GM18873 (cell line): ENCODE data around the gene ZBTB5.
"Not testable (repeated sequence)": the region's sequence is repeated elsewhere in the genome, so short reads cannot be mapped to it uniquely, and the experiment has no call there.

Experiments
- ATAC-seq: cut with Tn5 transposase; IDR thresholded peaks from one replicate; pipeline ENCODE4 v1.9.1; 2021; ENCODE audit warnings: mild to moderate bottlenecking, moderate library complexity, moderate number of reproducible peaks; ENCODE audit not compliant: unreplicated experiment, low FRiP score

The ZBTB5 gene

DNA sequence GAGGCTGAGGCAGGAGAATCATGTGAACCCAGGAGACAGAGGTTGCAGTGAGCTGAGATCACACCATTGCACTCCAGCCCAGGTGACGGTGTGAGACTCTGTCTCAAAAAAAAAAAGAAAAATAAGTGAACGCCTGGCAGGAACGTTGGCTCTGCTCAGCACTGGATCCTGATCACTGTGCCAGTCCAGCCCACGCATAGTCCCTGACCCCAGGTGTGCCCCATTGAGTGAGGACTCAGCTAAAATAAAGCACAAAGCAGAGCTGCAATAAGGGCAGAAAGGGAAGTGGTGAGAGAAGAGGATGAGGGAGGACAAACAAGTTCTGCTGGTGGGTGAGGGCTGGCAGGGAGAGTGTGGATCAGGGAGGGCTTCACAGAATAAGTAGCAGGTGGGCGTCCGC, 38.4 kb downstream of the ZBTB5 start:
- ATAC-seq, result no peak

DNA sequence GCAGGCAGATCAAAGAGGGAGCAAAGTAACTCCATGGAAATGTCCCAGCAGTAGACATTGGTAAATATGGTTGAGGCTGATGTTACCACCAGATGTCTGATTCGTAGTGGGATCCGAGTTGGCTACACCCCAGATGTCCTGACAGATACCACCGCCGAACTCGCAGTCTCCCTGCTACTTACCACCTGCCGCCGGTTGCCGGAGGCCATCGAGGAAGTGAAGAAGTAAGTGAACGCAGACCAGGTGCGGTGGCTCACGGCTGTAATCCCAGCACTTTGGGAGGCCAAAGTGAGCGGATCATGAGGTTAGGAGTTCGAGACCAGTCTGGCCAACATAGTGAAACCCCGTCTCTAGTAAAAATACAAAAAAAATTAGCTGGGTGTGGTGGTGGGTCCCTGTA, 38.8 kb downstream of the ZBTB5 start:
- not testable (repeated sequence) for ATAC-seq

DNA sequence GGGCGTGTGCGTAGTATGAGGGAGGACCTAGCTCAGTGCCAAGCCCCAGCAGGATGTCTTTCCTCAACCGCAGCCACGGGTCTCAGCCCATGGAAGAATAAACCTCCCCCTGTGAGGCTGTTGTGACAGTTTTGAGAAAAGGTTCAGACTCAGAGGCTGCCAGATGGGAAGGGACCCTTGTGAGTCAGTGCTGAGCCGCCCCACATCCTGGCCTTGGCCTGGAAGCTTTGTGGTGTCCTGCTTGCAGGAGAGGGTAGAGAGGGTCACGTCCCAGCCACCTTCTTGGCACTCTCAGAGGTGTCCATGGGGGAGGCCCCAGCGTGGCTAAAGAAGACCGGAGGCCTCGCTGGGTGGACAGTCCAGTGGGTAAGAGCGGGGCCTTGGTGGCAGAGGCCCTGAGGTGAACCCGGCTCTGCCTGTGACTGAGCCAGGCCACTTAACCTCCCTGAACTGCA, 39.9 kb downstream of the ZBTB5 start:
- no peak for ATAC-seq

DNA sequence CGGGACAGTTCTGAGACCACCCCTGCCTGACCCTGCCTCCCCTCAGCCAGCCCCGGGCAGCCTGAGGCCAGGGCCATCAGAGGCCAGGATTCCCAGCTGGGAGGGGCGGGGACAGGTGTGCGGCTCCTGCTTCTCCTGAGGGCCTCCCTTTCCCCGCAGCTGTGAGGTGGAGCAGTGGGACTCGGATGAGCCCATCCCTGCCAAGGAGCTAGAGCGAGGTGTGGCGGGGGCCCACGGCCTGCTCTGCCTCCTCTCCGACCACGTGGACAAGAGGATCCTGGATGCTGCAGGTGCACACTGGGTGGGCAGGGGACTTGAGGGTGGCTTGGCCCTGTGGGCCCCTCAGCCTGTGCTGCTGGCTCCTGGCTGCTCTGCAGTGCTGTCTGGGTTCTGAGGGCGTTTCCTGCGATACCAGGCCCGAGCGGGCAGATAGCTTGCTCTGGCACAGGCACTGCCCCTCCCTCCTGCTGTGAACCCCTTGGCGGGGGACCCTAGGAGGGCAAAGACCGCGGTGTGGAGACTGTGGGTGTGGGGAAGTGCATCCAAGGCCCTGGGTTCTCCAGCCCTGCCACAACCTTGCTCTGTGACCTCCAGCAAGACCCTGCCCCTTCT, 40.5 kb downstream of the ZBTB5 start:
- no peak for ATAC-seq

DNA sequence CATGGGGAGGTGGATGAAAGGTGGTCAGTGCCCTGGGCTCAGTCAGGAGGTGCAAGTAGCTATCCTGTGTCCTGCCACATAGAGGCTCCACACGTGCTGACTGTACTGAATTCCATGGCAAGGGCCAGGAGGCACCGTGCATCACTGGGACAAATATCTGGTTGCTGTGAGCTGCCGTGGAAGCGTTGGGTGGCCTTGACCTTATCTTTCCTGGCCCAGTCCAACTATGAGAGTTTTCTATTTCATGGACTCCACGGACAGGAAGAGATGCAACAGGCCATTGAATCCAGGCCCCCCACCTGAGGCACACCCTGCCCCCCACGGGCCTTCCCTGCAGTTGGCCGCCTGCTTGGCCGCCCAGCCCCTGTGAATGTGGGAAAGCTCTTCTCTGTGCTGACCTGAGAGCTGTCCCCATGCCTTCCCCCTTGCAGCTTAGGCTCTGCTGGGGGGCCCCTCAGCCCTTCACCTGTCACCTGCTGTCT, 41.0 kb downstream of the ZBTB5 start:
- ATAC-seq, result no peak

DNA sequence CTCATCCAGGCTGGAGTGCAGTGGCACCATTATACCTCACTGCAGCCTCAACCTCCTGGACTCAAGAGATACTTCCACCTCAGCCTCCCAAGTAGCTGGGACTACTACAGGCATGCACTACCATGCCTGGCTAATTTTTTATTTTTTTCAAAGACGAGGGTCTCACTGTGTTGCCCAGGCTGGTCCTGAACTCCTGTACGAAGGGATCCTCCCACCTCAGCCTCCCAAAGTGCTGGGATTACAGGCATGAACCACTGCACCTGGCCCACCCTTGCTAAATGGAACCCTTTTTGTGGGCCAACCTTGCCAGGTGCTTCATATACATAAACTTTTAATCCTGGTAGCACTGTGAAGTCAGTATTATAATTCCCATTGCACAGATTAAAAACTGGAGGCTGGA, 41.7 kb downstream of the ZBTB5 start:
- ATAC-seq, result no peak

DNA sequence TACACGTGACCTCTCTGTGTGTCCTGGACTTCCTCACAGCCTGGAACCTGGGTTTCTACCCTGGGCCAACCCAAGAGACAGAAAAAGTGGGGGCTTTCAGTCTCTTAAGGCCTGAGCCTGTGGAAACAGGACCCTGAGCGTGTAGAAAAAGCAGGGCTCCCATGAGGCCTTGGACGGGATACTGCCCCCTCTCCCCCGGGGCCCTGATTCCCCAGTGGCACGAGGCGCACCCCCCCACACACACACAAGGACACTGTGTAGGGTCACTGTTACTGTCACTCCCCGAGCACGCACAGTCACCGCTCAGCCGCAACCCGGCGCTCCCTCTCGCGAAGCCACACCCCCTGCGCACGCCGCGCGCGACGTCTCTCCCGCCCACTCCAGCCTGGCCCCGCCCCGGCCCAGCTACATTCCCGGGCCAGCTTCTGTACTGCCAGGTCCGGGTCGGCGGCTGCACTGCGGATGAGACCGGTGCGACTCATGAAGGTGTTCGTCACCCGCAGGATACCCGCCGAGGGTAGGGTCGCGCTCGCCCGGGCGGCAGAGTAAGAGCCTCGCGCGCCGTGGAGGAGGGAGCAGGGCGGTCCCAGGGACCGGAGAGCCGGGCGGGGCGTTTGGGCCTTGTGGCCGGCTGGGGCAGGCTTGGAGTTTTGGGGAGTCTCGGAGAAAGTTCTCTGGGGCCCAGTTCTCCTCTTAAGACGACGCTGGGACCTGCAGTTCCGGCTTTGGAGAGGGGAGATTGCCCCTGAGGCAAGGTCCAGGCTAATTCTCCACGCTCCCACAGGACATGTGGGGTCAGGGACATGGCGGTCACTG, 42.8 kb downstream of the ZBTB5 start, which contains the start of gene GRHPR:
Gene GRHPR, plus strand, starts transcription at position 408 of the 816 bp plus-strand sequence. Its CDS starts 55 bp downstream, at position 463.
- peak; percentile 88 for ATAC-seq

DNA sequence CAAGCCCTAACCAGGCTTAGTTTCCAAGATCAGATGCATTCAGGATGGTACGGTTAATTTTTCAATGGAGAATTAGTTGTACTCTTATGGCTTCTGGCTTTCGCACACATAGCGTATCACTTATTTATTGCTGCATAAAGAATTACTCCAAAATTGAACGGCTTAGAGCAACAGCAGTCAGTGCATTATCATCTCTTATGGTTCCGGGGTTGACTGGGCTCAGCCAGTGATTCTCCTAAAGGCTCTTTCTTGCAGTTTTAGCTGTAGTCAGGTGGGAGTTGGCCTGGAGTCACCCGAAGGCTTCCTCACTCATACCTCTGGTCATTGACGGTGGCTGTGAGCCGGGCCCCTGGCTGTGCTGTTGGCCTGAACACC, 43.3 kb downstream of the ZBTB5 start:
- ATAC-seq, result no peak

DNA sequence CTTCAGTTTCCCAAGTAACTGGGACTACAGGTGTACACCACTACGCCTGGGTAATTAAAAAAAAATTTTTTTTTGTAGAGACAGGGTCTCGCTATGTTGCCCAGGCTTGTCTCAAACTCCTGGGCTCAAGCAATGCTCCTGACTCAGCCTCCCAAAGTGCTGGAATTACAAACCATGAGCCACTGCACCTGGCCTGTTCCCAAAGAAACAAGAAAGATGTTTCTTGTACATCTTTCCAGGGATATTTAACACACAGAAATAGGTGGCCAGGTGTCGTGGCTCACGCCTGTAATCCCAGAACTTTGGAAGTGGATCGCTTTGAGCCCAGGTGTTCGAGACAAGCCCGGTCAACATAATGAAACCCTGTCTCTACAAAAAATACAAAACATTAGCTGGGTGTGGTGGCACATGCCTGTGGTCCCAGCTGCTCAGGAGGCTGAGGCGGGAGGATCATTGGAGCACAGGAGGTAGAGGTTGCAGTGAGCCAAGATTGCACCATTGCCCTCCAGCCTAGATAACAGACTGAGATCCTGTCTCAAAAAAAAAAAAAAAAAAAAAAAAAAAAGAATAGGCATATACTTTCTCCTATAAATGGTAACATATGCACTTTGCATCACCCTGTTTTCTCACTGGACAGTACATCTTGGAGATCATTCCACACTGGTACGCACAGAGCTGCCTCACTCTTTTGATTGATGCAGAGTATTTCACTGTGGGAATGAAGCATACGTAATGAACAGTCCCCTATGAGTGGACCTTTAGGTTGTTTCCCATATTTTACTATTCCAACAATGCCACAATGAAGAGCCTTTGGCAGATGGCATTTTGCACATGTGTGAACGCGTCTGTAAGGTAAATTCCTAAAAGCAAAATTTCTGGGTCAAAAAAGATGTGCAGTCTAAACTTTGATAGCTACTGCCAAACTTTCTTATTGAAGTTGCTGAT, 44.7 kb downstream of the ZBTB5 start:
- no peak for ATAC-seq

DNA sequence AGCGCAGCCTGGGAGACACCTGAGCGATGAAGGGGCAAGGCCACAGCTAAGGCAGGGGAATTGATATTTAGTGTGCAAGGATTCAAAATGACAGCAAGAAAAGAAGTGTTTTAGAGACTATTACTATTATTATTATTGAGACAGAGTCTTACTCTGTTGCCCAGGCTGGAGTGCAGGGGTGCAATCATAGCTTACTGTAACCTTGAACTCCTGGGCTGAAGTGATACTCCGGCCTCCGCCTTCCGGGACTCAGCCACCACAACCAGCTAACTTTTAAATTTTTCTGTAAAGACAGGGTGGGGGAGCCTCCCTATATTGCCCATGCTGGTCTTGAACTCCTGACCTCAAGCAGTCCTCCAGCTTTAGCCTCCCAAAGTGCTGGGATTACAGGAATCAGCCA, 46.0 kb downstream of the ZBTB5 start:
- no peak for ATAC-seq

DNA sequence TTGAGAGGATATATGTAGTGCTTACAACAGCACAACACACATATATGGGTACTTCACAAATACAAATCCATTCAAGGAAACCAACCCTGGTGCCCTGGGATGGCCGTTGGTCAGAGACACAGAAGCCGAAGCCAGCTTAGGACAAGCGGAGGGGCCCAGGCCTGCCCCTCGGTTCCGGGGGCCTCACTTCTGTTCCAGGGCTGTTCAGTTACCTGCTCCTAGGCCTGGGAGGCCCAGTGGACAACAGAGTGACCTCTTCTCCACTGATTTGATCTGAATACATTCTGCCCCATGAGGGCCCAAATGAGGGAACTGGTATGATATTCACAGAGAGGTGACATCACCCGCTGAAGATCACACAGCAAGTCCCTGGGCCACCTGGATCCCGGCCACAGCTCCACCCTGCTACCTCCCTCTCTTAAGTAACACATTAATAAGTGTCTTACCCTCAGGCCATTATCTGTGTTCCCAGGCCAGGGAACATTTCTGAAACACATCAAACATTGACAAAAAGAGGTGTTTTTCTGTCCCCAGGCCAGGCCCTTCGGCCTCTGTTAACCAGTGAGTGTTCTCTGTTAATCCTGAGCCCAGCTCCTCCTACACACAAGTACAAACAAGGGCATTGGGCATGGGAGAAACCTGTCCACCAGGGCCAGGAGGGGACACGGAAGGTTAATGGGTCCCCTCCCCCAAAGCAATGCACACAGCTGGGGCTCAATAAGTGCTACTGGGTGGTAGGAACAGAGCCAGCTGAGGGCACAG, 47.2 kb downstream of the ZBTB5 start:
- no peak for ATAC-seq

DNA sequence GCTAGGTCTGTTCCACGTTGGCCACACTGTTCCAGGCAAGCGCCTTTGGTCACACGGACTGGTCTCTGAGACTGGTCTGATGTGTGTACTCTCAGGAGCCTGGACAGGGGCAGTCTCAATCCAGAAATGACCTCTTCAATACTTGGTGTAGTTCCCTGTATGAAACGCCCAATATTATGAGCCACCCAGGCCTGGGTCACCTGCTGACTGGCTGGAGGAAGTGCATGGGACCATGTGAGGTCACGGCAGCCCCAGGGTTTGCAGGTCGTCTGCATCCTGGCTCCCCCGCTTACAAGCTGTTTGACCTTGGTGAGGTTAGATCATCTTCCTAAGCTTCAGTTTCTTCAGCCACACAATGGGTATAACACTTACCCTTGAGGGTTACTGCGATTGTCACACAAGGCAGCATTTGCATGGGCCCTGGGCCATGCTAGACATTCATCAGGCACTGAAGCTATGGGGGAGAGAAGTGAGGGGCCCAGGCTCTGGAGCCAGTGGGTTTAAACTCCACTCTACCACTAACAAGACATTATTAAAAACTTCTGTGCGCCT, 47.9 kb downstream of the ZBTB5 start:
- ATAC-seq, result no peak

DNA sequence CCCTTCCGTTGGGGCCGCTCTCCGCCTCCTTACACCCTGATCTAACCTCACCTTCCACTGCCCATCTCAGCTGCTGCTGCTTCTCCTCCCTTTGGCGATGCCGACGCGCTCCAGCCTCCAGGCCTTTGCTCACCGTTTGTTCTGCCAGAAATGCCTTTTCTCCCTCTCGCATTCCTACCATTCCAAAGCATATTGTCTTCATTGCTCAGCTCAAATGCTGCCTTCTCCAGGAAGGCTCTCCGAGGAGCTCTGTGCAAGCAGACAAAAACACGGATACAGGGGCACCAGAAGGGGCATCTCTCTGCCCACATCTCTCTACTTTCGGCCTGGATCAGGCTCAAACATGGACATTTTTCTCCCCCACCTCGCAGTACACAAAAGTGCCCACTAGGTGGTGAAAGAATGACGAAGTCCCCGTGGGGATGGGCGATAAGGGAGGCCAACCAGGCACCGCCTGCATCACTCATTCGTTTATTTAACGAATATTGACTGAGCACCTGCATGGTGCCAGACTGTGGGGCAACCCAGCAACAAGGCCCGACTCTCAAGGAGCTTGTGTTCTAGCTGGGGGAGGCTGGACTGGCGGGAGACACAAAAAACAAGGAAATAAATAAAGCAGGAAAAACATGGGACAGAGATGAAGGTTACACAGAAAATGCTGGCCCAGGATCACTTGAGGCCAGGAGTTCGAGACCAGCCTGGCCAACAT, 50.1 kb downstream of the ZBTB5 start:
- no peak for ATAC-seq

DNA sequence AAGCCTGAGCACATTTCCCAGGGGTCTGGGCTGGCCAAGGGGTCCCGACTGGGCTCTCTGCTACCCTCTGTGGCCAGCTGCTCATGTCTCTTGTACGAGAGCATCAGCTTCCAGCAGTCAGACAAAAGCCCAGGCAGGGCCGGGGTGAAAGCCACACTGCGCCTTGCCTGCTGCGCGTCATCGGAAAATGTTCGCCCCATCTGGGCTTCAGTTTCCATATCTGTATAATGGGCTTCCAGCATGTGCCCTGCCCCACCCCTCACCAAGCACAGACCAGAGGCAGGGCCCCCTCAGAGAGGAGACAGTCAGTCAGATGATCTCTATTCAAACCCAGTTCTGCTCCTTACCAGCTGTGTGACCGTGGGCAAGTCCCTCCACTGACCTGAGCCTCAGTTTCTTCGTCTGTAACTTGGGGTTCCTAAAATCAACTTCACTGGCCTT, 50.7 kb downstream of the ZBTB5 start:
- no peak for ATAC-seq

DNA sequence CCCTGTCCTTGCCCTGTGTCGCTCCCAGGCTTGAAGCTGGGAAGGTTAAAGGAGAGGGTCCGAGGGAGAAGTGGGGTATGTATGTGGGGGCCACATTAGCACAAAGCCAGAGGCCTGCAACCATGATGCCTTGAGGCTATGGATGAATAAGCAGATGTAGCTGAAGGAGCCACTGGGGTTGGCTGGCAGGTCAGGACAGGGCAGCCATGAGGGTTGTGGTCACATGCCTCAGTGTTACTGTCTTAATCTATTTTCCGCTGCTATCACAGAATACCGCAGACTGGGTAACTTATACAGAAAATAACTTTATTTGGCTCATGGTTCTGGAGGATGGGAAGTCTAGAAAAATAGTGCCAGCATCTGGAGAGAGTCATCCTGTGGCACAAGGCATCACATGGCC, 51.9 kb downstream of the ZBTB5 start:
- no peak for ATAC-seq

DNA sequence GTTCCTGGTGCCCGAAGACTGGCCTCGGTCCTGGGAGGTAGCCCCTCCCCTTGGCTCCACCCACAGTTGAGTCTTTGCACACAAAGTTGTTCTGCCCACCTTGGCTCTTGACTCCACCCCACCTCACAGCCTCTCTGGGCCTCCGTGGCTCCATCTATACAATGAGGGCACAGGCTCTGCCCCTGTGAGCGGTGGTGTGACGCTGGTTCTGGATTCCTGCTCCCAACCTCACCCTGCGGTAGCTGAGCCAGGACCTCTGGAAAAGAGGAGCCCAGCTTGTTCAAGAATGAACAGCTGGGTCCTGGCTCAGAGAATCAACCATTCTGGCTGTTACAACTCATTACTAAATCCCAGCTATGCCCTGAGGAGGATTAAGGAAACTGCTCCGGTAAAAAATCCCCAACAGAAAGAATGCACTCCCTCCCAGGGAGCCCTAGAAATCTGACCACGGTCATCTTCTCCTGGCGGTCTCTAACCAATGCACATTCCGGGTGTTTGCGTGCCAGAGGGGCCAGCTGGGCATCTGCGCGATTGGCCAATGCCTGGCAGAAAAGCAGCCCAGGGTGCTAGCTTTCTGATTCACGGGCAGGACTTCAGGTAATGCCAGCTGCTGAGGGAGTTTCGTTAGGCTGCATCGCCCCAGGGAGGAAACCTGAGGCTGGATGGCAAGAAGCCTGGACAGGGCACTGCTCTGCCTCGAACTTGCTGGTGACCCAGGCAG, 52.7 kb downstream of the ZBTB5 start:
- ATAC-seq, result no peak

DNA sequence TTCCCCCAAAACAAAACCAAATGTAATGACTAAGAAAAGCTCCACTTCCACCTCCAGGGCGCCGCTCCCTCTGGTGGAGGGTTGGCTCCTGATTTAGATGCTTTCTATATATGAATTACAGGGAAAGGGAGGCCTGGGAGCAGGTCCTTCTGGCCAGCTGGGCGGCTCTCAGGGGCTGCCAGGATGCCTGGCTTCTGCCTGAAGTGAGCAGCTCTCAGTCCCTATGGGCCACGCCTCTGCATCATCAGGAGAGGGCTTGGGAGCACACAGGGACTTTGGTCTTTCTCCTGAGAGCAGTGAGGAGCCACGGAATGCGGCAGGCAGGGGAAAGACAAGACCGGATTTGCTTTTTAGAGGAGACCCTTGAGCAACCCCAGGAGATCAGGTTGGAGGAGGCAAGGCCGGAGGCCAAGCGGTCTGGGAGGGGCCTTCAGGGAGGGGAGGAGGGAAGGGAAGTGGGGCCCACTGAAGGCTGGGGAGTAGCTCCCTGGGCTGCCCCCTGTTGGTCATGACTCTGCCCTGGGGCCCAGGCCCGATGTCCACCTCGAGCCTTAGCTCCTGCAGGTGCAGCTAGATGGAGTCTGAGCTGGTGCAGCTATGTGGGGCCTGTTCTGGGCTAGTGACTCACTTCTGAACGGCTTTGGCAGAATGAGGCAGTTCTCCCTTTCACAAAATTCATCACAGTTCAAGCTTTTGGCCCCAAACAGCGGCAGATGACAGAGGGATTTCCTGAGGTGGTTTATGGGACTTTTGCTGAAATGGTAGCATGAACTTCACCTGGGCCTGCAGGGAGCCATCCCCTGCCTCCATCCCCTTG, 54.1 kb downstream of the ZBTB5 start:
- peak; percentile 24 for ATAC-seq
